Stimulated activated CD4-positive, alpha-beta T cell treated with anti-CD3 and anti-CD28 coated beads, Interleukin-1b, Interleukin-23, amount 100 ng/mL, for 4 hours (primary cell): ENCODE data around the gene TNP1.

Source experiments
- DNase-seq, 2 donors: peaks; one replicate each; pipeline ENCODE4 v3.0.0-alpha.2; 2020; ENCODE audit warnings: low read depth in 2 of 2

TNP1 gene

DNA sequence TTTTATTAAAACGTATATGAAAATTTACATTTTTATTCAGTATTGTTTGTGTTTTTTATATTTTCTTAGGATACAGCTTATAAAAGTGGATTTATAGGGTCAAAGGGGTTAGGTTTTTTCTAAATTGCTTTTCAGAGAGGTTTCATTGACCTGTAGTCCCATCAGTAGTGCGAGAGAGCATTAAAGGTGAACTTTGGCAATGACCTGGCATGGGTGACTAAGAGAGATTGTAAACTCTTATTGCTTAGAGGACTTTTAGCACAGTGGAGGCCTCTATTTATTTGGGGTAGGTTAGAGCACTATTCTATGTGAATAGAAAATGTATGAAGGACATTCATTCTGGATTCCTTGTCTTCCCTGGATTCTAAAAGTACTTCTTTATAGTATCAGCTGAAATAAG is 16.0 kb upstream of the TNP1 start:
- no peak for DNase-seq

DNA sequence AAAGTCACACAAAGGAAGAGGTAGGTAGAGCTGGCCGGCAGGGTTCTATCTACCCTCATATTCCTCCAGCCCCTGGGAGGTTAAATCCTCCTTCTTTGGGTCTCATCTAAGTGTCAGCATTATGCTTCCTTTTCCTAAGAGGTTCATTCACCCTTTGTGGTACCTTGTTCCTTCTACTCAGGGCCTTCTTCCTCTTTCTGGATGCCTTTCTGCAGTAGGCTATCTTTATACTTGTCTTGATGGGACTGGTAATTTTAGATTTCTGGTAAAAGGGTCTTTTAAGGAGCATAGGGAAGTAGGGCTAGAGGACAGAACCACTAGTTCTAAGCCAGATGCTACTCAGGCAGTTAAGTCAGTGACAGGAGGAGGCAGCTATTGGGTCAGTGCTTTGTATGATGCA is 13.7 kb upstream of the TNP1 start:
- DNase-seq: no peak

DNA sequence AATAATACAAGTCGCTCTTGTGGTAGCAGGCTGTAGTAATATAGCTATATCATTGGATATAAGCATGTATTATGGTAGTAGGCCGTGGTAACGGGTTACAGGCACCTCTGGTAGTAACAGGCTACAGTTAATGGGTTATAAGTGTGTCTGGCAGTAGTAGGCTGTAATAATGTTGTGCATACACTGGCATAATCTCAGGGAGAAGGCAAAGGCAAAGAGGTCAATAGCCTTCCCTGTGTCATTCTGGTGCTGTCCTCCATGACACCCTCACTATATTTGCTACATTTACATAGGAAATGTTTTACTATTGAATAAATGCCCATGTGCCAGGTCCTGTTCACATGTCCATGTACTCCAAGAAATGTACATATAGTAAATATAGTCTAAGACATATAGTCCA is 12.8 kb upstream of the TNP1 start:
- DNase-seq: no peak

DNA sequence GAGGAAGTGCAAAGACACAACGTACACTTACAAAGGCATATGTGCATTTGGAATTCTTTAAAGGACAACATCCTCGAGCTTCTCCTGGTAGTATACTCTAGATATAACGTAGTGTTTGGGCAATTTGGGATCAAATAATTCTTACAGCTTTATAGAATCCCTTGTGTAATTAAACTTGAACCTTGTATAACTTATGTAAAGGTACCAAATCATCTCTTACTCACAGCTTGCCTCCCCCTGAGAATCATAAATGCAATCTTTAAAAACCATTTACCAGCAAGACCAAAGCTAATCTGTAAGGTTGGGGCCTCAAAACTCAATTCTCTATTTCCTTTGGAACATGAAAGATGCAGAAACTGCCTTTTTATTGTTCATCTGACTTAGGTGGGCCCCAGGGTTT is 12.2 kb upstream of the TNP1 start:
- no peak for DNase-seq

DNA sequence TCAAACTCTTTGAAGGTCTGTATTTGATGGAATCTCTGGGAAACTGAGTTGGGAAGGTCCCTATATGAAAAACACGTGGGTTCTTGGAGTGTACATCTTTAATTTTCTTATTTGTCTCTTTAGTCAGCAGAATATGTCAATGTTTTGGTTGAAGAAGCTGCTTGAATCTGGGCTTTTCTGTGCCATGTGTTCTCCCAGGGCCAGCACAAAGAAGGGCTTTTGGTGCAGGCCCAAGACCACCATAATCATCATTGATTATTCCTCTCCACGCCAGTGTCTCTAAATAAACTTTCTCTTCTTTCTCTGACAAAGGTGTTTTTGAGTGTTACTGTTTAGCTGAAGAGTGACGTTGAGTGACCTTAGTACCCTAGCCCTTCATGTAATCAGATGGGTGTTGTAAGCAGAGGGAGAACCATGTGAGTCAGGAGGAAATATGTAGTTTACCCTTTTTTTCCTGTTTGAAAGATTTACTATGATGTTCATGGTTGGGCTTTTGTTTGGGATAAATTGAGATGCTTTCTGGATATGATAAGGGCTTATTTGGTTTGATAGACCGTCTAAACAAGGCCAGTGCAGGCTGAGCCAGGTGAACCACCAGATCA is 11.6 kb upstream of the TNP1 start:
- no peak for DNase-seq

DNA sequence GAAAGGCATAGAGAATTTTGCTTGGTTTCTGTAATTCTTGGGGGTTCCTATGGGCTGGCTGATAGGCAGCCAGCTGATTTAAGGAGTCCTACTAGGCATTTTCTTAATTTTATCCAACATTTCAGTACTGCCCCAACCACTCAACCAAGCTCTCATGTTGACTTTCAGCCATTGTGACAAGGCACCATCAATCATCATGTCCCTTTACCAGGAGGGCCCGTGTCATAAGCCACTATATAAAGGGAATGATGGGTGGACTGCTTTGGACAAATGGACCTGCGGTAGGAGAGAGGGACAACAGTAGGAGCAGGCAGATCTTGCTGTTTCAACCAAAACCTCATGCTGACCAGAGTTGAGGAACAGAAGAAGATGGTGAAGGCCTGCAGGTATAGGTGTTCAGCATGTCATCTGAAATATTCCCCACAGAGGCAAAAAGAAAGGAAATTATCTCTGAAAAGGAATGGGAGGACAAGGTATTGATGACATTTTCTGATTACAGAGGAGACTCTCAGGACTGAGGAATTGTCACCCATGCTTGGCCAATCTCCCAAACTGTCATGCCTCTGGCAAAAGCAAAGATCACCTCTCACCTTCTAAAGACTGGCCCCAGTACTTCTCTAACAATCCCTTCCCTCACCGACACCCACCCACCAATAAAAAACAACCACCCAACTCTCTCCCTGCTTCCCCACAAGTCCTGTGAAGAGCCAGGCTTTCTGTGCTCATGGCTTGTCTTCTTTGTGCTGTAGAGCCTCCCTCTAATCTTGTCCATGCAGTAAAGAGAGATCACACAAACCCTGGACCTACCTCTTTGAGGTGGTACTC is 10.9 kb upstream of the TNP1 start:
- DNase-seq: no peak

DNA sequence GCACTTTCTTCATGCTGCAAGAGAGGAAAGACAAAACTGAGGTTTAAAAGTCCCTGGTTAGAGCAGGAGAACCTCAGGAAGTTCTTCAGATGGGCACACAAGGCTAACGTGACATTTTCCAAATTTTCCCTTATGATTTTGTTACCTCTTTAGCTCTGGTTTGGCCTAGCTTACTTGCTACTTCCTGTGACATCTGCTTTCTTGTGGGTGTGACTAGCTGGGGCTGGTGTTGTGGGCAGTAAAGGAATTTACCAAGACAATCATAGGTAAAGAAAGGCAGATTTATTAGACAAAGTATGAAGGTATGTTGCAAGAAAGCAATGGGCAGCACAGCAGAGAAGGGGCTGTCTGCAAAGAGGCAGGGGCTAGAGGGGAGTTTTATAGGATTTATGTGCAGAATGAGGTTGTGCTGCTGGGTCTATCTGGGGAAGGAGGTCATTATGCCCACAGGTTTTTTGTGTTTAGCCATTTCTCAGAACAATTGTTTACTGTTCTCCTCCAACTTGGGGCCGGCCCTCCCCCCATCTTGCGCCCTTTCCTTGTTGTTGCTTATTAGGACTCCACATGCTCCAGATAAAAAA is 6.7 kb upstream of the TNP1 start:
- no peak for DNase-seq

DNA sequence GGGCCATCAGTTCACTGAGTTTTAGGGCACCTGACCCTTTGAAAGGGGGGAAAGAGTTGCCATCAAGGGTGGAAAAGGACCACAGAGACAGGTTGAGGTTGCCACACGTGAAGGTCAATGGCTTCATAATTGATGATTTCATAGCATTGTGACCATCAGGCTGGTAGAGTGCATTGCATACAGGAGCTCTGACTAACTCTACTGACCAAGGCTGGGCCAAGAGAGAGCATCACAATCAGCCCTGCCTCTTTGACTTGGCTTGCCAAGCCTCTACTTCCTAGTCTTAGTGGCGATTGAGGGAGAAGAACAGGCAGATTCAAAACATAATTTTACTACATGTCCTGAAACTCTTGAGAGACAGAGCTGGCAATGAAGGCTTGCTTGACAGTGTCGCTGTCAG is 5.8 kb upstream of the TNP1 start:
- no peak for DNase-seq

DNA sequence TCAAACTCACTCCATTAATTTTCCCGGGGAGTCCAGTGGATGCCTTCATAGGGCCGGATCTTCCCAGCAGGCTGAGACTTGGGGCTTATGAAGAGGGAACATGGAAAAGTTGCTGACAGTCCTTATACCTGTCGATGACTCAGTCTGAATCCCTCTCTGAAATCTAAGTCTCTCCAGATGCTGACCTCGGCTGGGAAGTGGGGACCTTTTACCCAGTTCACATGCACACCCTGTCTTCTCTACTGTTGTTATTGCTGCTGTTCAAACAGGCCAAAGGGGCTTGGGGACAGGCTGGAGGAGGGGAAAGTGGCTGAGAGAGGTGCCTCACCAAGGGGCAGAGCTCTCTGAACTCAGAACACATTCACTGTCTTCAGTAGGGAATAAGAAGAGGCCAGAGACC is 4.1 kb upstream of the TNP1 start:
- DNase-seq: no peak

DNA sequence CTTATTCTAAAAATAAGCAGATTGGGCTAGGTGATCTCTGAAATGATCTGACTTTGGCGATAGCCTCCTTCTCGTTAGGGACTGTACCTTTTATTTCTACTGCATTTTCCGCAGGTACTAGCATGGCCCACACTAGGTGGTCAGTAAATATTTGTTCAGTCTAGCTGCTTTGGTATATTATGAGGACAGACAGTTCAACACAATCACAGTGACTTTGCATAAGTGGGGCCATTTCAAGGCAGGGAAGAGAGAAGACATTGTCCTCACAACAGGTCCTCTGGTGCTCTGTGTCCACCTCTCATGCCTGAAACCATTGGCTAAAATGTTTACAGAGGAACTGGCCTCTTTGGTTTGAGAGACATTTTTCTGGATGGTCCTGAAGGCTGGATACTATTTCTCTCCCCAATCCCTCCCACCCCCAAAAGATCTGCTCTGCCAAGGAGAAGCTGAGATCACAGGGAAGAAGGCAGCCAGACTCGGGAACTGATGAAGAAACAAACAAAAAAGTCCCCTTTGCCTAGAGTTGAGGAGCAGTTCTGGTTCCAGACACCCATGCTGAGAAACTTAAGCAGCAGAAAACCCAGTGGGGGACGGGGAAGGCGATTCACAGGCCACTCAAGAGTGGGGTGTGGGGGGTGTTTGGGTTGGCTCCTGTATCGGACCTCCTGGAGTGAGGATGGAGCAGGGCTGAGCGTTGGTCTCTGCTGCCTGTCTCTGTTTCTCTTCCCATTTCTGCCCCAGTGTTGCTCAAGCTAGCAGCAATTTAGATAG is 2.9 kb upstream of the TNP1 start:
- no peak for DNase-seq

DNA sequence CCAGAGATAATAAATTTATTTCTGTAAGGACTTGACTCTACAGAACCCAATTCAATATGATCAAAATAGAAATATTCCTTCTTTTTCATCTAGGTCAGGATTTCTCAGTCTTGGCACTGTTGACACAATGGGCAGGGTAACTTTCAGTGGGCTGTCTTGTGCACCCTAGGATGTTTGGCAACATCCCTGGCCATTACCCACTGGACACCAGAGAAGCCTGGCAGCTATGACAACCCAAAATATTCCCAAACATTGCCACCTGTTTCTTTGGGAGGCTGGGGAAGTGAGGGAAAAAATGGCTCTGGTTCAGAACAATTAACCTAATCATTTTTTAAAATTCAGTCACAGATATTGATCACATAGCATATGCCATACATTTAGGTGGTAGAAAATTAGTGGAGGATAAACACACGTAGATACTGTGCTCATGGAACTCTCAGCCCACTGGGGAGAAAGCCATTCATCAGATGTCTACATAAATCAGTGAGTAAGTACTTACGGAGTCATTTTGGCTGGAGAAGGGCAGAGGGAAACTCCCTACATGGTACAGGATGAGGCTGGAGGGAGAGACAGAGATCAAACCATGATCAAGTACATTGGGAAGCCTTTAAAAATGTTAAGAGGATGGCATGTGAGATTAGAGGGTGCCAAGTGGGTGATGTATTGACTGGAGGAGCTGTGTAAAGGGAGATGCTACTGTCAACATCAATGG is 718 bp upstream of the TNP1 start:
- no peak for DNase-seq

DNA sequence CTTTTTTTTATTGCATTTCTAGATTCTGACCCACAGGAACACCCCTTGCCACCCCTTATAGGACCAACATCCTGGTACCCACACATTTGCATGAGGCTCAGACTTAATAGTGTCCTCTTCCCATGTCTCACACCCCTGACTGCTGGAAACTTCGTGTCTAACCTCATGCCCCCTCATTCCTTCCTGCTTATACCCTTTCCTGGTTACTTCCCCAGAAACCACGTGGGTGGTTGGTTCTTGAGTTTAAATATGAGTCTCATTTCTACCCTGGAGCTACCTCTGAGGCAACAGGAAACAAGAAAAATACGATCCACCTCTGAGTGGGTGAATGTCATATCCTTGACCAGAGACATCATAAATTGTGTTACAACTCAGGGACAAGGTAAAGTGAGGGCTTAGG is 1.6 kb downstream of the TNP1 start:
- DNase-seq: no peak

DNA sequence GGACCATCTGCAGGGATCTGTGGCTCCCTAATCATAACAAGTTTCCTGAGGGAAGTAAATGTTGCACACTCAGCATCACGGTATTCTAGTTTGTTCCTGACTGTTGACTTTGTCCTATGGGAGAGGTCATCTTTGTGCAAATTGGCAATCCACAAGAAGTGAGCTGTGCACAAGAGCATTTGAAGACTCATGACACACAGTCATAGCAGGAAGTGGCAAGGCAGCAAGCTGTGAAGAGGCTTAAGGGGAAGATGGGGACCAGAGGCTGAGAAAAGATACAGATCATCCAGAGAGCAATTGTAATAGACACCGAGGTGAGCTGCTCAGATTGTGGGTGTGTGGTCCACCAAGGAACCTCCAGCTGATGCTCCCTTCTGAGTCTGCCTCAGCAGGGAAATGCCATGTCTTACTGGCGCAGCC is 2.7 kb downstream of the TNP1 start:
- DNase-seq: no peak

DNA sequence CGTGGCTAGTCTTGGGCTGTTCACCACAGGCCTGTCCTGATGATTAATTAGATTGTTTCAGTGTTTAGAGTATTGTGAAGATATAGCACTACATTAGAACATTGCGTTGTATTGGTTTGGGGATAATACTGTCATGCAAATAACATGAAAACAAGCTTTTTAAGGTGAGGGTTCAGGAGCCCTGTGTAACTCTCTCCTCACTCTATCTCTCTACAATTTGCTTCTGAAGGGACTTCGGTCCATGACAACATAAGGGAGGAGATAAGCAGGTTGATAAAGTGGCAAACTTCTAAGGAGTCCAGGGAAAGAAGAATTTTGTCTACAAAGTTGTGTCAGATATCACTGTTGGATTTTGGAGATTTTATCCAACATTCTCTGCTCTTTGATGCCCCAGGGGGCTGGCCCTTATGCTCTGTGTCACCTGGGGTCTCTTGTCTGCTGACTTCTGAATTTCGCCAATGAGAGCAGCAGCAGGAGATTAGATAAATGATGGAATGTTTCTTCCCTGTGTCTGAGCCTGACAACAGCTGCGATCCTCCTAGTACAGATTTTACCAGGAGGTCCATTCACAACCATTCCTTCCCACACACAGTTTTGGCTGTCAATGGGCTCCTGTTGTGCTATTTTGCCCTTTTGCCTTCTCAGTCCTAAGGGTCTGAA is 3.3 kb downstream of the TNP1 start:
- DNase-seq: no peak

DNA sequence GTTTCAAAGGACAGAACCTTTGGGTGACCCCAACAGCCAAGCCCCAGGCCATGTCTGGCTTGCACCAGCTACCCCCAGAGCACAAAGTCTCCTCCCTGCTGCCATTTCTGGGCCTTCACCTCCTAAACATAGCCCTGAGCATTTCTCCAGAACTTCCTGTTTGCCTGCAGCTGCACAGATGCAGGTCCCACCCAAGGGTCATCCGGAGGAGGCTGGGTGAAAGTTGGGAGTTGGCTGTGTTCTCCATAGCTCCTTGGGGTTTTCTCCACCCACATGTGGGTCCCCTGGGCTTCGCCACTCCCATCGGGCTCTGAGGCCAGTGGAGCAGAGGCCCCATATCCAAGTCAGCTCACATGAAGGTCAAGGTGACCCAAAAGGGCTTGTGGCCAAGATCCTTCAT is 4.3 kb downstream of the TNP1 start:
- DNase-seq: no peak

DNA sequence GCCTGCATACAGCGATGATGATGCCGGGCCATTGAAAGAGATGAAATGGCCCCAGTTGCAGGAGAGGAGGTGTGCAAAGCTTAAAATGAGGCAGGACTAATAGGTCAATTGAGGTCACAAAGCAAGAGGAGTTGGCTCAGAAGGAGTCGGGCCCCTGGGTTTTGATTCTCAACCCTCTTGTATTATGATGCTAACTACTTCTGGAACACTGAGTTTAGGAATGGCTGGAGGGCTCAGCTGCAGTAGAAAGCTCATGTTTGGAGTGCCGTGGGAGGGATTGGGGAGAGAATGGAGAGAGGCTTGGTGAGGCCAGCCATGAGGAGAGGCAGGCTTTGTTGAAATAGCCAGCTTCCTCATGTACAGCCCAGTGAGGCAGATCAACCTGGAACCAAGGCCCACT is 4.8 kb downstream of the TNP1 start:
- no peak for DNase-seq

DNA sequence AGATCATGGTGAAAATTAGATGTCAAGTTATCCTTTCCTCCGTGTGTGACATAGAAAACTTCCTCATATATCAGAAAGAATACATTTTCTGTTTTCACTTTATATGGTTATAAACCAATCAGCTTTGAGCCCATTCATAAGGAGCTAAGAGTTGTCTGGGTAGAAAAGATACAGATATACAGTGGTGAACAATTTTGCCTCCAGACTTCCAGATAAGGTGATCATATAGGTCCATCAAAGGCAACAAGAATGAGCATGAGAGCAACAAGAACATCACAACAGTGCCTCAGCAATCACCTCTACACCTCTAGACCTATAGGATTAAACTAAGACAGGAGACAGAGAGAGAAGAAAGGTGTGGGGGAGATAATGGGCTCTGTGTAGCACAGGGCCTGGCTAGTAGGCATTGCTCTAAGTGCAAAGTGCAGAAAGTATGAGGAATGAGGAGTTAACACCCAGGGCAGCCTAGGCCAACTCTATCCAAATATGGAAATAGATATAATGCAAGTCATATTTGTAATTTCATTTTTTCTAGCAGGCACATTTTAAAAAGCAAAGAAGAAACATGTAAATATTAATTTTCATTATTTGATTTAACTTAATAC is 8.3 kb downstream of the TNP1 start:
- no peak for DNase-seq

DNA sequence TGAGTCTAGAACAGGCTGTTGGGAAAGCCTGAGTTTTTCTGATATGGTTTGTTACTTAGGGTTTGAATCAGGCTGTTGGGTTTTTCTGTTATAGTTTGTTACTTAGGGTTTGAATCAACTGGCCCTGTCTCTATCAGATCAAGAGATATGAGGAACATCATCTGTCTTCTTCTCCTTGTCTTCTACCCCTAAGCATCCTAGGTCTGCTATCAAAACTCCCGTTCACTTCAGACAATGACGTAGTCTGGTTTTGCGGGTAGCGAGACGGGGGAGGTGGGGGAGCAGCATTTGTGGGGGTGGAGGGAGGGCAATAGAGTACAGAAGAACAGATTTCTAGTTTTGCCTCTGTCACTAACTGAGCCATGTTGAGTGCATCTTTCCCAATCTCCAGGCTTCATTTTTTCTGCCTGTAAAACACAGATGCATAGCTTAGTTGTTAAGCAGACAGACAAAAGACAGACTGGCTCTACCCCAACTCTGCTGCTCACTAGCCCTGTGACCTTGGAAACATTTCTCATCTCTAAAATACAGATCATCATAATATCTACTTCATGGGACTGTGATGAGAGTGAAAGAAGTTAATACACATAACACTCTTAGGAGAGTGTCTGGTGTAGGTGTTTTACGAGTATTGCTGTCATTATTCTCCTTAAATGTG is 9.1 kb downstream of the TNP1 start:
- DNase-seq: no peak

DNA sequence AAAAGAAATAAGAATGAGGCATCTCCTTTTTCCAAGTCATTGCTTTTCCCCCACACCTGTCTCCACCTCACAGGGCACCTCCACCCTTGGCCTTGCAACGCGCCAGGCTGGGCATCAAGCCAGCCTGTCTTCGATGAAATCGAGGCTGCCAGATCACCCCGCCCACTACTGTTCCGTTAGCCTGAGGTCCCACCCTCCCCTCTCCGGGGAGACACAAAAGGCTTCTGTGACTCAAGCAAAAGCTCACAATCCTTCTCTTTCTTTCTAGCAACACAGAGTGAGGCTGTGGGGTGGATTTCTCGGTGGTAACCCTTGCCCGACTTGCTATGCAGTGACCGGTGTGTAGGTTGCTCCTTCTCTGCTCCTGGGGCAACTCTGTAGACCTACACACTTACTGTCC is 9.9 kb downstream of the TNP1 start:
- DNase-seq: peak in 1 of 2 donors; percentile 7

DNA sequence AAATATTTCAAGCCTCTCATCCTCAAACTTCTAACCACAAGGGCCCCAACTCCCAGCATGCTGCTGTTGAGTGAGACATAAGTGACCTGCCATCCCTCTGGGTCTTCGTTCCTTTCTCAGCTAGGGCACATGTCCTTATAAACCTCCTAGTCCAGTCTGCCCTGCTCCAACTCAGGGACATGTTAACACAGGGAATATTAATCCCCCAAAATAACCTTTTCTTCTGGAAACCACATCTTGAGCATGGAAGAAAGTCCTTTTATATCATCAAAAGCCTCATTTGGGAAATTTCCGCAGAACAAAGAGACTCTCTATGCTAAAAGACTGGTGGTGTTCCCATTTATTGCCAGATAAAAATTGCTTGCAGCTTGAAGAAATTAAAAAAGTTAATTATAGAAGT is 14.4 kb downstream of the TNP1 start:
- no peak for DNase-seq
